NT2/D1 (cell line): ENCODE data around the gene CETN3.

Experiments
- DNase-seq: peaks from one replicate; pipeline ENCODE4 v3.0.0-alpha.2; 2011; ENCODE audit warnings: low read depth, low spot score
- H3K27me3 ChIP-seq: 2 replicates; pipeline ENCODE4 v1.6.0; 2011; ENCODE audit warnings: mild to moderate bottlenecking; ENCODE audit not compliant: insufficient read length, insufficient read depth
- H3K36me3 ChIP-seq: 2 replicates; pipeline ENCODE4 v1.6.1; 2011; ENCODE audit warnings: mild to moderate bottlenecking, low read length, mixed read lengths; ENCODE audit not compliant: insufficient read depth, insufficient read length
- H3K4me1 ChIP-seq: 2 replicates; pipeline ENCODE4 v1.5.1; 2011; ENCODE audit not compliant: insufficient read depth, insufficient read length
- H3K4me3 ChIP-seq: 2 replicates; pipeline ENCODE4 v1.5.1; 2011; ENCODE audit warnings: low read depth; ENCODE audit not compliant: insufficient read length
- H3K9ac ChIP-seq: 2 replicates; pipeline ENCODE4 v1.6.0; 2011; ENCODE audit warnings: low read depth; ENCODE audit not compliant: insufficient read length
- H3K9me3 ChIP-seq: 2 replicates; pipeline ENCODE4 v1.5.1; 2011; ENCODE audit warnings: mild to moderate bottlenecking, low read length; ENCODE audit not compliant: insufficient read depth
- SUZ12 ChIP-seq: IDR thresholded peaks from 2 replicates; pipeline ENCODE4 v1.6.1; 2011; ENCODE audit not compliant: insufficient read length, insufficient read depth; ENCODE audit errors: extremely low read depth
- YY1 ChIP-seq: IDR thresholded peaks from 2 replicates; pipeline ENCODE4 v1.6.1; 2011; ENCODE audit not compliant: insufficient read length, insufficient read depth
- ZNF274 ChIP-seq: IDR thresholded peaks from 2 replicates; pipeline ENCODE4 v1.6.1; 2011; ENCODE audit warnings: mild to moderate bottlenecking, low read depth, low read length

CETN3 gene

DNA sequence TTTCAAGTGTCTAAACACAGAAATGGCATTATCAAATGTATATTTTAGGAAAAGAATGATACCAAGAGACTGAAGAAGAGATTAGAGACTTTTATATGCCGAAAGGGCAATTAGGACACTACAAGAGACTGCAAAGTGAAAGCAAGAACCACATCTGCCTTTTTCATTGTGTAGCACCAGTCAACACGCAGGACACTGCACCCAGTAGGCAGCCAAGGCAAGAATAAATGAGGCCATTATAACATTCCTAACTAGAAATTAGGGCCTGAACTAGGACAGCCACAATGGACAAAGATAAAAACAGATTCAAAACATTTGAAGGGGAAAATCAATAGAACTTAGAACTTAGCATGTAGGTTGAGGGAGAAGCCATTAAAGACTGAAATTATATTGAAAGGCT lies 10.8 kb downstream of the CETN3 start:
- TF ChIP-seq YY1 (no peak), ZNF274 (no peak), SUZ12 (no peak)
- no peaks in the 10 kb centered on the region for H3K9me3 ChIP-seq
- H3K36me3 ChIP-seq, result peaks cover 14% of the 10 kb centered on the region
- DNase-seq, result no peak
- H3K9ac ChIP-seq, result no peak overlapping the region
- no peaks in the 10 kb centered on the region for H3K4me1 ChIP-seq
- H3K27me3 ChIP-seq, result no peaks in the 10 kb centered on the region
- H3K4me3 ChIP-seq, result no peak overlapping the region

DNA sequence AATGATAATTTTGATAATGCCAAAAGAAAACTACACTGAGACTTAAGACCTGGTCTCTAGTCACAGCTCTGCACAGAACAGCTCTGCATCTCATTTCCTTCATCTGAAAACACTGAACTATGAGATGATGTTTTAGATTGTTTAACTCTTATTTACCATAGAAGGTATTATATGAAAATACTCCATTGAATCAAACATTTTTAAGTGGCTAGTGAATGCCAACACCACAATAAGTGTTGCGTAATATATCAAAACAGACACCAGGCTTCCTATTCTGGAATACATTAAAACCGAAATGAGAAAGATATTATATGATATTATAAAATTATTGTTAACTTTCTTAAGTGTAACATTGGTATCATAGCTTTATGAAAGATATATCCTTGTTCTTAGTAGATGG lies 14.6 kb downstream of the CETN3 start:
- Histone ChIP-seq H3K4me1 (no peaks in the 10 kb centered on the region), H3K9ac (no peak overlapping the region), H3K9me3 (no peaks in the 10 kb centered on the region), H3K4me3 (no peak overlapping the region), H3K27me3 (no peaks in the 10 kb centered on the region), H3K36me3 (peaks cover 11% of the 10 kb centered on the region)
- TF ChIP-seq ZNF274 (no peak), SUZ12 (no peak), YY1 (no peak)
- DNase-seq, result no peak

DNA sequence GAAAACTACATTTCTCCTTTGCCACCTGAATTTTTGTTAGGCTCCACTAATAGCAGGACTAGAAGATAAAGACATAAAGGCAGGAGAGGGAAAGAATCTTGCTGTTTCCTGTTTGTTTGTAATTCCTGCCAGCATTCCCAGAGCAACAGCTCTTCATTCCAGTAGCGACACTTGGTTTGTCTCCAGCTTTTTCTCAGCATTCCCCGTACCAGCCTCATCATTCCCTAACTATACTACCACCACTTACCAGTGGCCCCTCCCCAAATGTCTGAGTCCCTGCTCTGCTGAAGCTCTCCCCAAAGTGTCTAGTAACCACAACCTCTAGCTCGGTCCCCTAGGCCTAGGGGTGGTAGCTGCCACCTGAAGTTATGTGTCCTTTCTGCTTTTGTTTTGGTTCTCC lies 18.6 kb downstream of the CETN3 start:
- H3K4me1 ChIP-seq, result no peaks in the 10 kb centered on the region
- H3K36me3 ChIP-seq, result peaks cover 4% of the 10 kb centered on the region
- H3K4me3 ChIP-seq, result no peak overlapping the region
- no peak overlapping the region for H3K9ac ChIP-seq
- no peaks in the 10 kb centered on the region for H3K9me3 ChIP-seq
- H3K27me3 ChIP-seq, result no peaks in the 10 kb centered on the region
- no peak for DNase-seq
- TF ChIP-seq ZNF274 (no peak), SUZ12 (no peak), YY1 (no peak)

DNA sequence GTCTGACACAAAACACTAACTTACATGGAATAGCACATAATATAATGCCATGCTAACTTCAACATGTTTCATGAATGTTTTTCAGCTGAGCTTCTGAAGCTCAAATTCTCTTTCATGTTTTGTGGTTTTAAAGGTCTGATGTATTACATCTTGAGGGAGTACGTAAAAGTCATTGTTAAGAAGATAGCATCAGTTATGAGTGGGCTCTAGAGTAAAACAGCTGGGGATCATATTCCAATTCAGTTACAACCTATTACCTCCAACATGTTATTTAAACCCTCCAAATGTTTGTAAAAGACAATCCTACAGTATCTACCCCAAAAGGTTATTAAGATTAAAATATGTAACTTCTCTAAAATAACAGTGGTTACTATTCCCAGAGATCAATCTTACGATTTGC lies 19.2 kb downstream of the CETN3 start:
- Histone ChIP-seq H3K9ac (no peak overlapping the region), H3K4me3 (no peak overlapping the region), H3K27me3 (no peaks in the 10 kb centered on the region), H3K4me1 (no peaks in the 10 kb centered on the region), H3K9me3 (no peaks in the 10 kb centered on the region), H3K36me3 (peaks cover 4% of the 10 kb centered on the region)
- no peak for DNase-seq
- TF ChIP-seq SUZ12 (no peak), YY1 (no peak), ZNF274 (no peak)

DNA sequence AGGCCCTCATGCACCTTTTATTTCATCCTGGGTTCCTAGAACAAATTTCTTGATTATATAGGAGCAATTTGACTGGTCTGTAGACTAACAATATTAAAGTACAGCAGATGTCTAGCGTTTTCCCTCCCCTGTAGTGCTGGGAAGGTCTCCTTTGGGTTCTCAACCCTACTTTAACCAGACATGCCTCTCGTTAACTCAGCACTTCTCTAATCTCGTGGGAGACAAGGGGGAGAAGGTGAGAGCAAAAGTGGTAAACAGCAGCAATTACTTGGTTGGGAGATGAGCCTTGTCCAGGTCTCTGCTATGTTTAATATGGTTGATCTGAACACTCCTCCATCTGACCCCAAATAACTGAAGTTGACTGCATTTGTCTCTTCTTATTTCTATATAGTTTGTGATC lies 22.0 kb downstream of the CETN3 start:
- DNase-seq, result no peak
- H3K9ac ChIP-seq, result no peak overlapping the region
- no peaks in the 10 kb centered on the region for H3K9me3 ChIP-seq

DNA sequence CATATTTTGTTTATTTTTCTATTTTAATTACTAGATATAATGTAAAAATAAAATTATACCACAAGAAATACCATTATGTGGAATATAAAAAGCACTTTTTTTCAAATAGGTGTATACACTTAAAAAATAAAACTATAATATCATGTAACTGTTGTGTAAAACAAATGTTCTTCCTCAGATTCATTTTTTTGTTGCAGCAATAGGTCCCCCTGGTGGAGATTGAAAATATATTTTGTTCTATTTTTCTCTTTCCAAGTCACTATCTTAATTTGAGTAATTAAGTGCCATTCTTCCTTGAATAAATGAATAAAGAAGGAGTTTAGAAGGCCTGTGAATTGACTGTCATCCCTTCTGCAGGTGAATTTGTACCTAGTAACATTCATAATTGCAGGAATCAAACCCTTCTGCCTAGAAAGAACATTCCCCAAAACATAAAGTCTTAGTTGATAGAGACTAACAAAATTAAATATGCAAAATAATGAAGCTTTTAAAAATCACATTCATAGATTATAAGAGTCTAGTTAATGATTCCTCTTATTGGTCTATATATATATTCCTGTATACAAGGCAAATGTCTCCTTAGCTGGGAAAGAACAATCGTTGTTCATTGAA lies 23.4 kb downstream of the CETN3 start:
- Histone ChIP-seq H3K27me3 (no peaks in the 10 kb centered on the region), H3K4me1 (no peaks in the 10 kb centered on the region), H3K36me3 (no peaks in the 10 kb centered on the region), H3K4me3 (no peak overlapping the region), H3K9ac (no peak overlapping the region), H3K9me3 (no peaks in the 10 kb centered on the region)
- TF ChIP-seq YY1 (no peak), ZNF274 (no peak), SUZ12 (no peak)
- no peak for DNase-seq

More for the DNA sequence above, 22.0 kb downstream of the CETN3 start:
- Histone ChIP-seq H3K36me3 (no peaks in the 10 kb centered on the region), H3K27me3 (no peaks in the 10 kb centered on the region), H3K4me1 (no peaks in the 10 kb centered on the region), H3K4me3 (no peak overlapping the region)
- no peak for TF ChIP-seq ZNF274
- no peak for TF ChIP-seq SUZ12
- no peak for TF ChIP-seq YY1

DNA sequence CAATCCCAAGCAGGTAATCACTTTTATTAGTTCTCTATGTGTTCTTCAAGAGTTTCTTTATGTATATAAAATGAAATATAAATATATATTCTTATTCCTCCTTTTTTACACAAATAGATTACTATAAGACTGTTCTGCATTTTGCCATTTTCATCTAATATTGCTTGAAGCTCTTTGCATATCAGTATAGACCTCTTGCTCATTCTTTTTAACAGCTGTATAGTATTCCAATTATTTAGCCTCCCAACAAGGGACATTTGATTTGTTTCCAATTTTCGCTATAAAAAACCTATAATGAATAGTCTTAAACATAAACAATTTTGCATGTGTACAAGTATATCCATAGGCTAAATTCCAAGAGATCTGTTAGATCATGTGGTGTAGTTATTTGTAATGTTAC lies 25.2 kb downstream of the CETN3 start:
- no peak for DNase-seq
- H3K36me3 ChIP-seq, result no peaks in the 10 kb centered on the region
- TF ChIP-seq YY1 (no peak), ZNF274 (no peak), SUZ12 (no peak)

More for the DNA sequence above, 25.2 kb downstream of the CETN3 start:
- Histone ChIP-seq H3K4me3 (no peak overlapping the region), H3K9ac (no peak overlapping the region), H3K4me1 (no peaks in the 10 kb centered on the region), H3K27me3 (no peaks in the 10 kb centered on the region), H3K9me3 (no peaks in the 10 kb centered on the region)
